ENCODE results near the gene CDON.

DNA sequence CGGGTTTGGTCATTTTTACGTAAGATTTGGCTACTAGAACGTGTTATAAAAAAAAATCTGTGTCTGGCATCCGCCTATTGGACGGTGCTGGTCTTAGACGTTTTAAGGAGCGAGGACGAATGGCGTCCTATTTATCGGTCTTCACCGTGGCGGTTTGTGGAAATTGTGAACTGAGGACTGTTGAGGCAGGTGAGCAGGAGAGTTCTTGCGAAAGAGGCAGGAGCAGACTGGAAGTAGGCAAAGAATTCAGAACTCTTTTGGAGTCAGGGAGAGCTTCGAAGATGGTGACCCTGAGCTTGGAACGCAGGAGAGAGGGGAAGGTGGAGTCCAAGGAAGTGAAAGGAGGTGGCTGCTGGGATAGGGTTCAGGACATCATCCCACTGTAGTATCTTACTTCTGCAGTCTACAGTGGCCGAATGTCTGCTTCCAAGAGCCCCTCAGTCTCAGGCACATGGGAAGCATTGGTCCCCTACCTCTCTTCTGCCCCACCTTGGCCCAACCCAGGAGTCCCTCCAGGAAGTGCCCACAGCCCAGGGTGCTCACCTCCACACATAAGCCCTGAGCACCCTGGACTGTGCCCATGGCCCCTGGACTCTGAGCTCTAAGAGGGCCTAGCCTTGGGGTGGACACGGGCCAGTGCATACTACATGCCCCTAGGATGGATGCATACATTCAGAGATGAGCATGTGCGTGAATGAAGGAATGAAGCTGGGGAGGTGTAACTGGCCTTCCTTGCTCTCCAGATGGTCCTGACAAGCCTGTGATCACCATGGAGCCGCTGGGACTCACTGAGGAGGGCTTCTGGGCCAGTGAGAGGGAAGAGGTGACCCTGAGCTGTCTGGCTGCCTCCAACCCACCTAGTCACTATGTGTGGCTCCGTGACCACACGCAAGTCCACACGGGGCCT lies 113.1 kb downstream of the CDON start:
- TF ChIP-seq, protein P1, sequence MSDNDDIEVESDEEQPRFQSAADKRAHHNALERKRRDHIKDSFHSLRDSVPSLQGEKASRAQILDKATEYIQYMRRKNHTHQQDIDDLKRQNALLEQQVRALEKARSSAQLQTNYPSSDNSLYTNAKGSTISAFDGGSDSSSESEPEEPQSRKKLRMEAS (IDR thresholded peaks at IDR 0.05) = no peak
- TF ChIP-seq CREB1 (IDR thresholded peaks at IDR 0.05; ENCODE audit: low read depth) = no peak
- TF ChIP-seq CEBPB (IDR thresholded peaks at IDR 0.05) = no peak
- TF ChIP-seq RAD21 (IDR thresholded peaks at IDR 0.05; ENCODE audit: low read depth) = no peak
- TF ChIP-seq, protein P2, sequence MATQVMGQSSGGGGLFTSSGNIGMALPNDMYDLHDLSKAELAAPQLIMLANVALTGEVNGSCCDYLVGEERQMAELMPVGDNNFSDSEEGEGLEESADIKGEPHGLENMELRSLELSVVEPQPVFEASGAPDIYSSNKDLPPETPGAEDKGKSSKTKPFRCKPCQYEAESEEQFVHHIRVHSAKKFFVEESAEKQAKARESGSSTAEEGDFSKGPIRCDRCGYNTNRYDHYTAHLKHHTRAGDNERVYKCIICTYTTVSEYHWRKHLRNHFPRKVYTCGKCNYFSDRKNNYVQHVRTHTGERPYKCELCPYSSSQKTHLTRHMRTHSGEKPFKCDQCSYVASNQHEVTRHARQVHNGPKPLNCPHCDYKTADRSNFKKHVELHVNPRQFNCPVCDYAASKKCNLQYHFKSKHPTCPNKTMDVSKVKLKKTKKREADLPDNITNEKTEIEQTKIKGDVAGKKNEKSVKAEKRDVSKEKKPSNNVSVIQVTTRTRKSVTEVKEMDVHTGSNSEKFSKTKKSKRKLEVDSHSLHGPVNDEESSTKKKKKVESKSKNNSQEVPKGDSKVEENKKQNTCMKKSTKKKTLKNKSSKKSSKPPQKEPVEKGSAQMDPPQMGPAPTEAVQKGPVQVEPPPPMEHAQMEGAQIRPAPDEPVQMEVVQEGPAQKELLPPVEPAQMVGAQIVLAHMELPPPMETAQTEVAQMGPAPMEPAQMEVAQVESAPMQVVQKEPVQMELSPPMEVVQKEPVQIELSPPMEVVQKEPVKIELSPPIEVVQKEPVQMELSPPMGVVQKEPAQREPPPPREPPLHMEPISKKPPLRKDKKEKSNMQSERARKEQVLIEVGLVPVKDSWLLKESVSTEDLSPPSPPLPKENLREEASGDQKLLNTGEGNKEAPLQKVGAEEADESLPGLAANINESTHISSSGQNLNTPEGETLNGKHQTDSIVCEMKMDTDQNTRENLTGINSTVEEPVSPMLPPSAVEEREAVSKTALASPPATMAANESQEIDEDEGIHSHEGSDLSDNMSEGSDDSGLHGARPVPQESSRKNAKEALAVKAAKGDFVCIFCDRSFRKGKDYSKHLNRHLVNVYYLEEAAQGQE (IDR thresholded peaks at IDR 0.05; ENCODE audit: low read depth) = no peak

Measured in Ishikawa (cell line).